Amniotic epithelial cell (primary cell): Measurements from ENCODE around the gene TEX261.

ENCODE experiments used
- DNase-seq: peaks from one replicate; pipeline ENCODE4 v3.0.0-alpha.2; 2010; ENCODE audit warnings: low read depth

Gene TEX261

GRCh38 chr2:70936979-70937811 lies 57.5 kb downstream of the TEX261 start:
- no peak for DNase-seq

GRCh38 chr2:70936165-70936978 lies 58.3 kb downstream of the TEX261 start:
- no peak for DNase-seq
